CD4-positive, alpha-beta T cell treated with Interleukin-4 for 1 hour (primary cell): ENCODE measurements around the gene FLNA.
A peak's percentile ranks its signal among the peaks of the same experiment; 100 is the strongest.
"Not testable (repeated sequence)": the region's sequence is repeated elsewhere in the genome, so short reads cannot be mapped to it uniquely, and the experiment has no call there.

Experiments used
- DNase-seq, 2 donors: peaks; one replicate each; pipeline ENCODE4 v3.0.0-alpha.2; 2020 to 2022

Gene FLNA, protein sequence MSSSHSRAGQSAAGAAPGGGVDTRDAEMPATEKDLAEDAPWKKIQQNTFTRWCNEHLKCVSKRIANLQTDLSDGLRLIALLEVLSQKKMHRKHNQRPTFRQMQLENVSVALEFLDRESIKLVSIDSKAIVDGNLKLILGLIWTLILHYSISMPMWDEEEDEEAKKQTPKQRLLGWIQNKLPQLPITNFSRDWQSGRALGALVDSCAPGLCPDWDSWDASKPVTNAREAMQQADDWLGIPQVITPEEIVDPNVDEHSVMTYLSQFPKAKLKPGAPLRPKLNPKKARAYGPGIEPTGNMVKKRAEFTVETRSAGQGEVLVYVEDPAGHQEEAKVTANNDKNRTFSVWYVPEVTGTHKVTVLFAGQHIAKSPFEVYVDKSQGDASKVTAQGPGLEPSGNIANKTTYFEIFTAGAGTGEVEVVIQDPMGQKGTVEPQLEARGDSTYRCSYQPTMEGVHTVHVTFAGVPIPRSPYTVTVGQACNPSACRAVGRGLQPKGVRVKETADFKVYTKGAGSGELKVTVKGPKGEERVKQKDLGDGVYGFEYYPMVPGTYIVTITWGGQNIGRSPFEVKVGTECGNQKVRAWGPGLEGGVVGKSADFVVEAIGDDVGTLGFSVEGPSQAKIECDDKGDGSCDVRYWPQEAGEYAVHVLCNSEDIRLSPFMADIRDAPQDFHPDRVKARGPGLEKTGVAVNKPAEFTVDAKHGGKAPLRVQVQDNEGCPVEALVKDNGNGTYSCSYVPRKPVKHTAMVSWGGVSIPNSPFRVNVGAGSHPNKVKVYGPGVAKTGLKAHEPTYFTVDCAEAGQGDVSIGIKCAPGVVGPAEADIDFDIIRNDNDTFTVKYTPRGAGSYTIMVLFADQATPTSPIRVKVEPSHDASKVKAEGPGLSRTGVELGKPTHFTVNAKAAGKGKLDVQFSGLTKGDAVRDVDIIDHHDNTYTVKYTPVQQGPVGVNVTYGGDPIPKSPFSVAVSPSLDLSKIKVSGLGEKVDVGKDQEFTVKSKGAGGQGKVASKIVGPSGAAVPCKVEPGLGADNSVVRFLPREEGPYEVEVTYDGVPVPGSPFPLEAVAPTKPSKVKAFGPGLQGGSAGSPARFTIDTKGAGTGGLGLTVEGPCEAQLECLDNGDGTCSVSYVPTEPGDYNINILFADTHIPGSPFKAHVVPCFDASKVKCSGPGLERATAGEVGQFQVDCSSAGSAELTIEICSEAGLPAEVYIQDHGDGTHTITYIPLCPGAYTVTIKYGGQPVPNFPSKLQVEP (N-terminal part only)

DNA sequence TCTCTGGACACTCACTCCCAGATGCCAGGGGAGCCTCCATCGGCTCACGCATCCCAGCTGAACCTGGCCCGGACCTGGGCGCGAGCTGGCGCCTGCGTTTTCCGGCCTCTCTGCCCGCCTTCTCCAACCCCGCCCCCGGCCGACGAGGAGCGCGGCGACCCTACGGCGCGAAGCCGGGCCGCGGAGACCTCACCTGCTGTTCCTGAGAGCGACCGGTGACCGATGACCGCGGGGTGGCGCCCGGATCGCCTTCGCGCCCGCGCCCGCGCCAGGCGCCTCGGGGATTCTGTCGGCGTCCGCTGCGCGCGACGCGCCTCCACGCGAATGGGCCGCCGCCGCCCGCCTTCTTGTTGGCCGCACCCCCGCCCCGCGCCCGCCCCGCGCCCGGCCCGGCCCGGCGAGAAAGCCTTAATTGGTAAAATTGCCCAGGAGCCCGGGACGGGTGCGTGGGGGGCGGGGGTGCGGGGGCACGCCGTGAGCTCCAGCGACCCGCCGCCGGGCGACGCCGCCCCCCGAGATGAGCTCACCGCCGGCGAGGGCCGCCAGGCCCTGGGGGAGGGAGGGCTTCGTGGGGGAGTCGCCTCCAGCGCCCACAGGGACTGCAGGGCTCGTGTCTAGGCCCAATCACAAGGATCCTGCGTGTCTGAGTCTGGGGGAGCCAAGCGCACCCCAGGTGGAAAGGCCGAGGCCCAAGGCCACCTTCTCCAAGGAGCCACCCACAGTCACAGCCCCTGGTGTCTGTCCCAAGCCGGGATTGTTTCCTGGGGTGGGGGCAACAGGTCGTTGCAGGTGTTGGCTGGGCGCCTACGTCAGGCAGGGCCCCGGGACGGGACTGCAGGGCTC lies at the start of gene FLNA:
TSS of gene FLNA (minus strand) at position 322 of the 843 bp plus-strand sequence. CDS start 3,389 bp downstream, outside the sequence.
- peak; percentile 41 to 47 for DNase-seq

DNA sequence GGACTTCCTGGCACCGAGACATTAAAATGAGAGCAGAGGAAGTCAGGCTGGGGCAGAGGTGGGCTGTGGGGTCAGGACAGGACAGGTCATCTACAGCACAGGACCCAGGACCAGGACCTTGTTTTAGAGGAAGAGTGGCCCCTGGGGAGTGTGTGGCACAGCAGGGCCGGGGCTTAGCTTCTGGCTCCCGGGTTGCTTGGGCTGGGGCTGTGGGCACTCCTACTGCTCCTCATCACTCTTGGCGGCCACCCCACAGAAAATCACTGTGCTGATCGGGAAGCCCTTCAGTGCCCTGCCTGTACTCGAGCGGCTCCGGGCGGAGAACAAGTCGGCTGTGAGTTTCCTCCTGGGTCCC lies 45.9 kb upstream of the FLNA start:
- DNase-seq, result no peak

DNA sequence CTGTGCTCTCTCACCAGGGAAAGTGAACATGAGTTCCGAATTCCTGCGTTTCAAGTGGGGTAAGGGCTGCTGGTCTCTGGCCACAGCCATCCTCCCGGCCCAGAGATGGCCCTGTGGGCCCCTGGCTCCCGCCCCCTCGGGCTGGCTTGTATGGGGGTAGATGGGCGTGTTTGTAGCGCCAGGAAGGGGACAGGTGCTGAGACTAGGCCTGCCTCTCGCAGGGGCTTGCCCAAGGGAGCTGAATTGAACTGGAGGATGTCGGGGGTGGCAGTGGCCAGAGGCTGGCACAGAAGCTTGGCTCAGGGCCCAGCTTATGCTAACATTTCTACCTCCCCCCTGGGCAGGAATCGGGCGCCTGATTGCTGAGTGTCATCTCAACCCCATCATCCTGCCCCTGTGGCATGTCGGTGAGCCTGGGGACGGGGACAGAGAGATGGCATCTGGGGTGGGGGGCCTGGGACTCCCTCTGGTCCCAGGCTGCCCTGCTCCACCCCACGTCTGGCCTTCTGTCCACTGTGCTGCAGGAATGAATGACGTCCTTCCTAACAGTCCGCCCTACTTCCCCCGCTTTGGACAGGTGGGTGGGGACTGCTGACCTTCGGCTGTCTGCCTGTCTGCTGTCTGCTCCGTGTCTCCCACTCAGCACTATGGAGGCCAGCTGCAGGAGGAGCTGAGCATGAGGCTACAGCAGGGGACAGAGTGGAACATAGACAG lies 45.4 kb upstream of the FLNA start:
- no peak for DNase-seq

DNA sequence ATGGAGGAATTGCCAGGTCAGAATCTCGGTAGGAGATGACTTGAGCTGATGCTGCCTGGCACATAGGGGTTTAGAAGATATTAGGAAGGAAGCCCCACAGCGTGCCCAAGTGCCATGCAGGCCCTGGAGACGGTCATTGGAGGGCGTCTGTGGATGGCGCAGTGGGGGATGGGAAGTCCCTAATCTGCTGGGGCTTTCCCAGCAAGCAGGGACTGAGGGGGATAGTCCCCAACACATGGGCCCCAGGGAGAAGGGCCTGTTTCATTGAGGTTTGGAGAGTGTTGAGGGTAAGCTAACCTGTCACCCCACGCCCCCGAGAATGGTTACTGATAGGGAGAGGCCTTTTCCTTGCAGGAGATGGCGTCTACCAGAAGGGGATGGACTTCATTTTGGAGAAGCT lies 44.8 kb upstream of the FLNA start:
- no peak for DNase-seq

DNA sequence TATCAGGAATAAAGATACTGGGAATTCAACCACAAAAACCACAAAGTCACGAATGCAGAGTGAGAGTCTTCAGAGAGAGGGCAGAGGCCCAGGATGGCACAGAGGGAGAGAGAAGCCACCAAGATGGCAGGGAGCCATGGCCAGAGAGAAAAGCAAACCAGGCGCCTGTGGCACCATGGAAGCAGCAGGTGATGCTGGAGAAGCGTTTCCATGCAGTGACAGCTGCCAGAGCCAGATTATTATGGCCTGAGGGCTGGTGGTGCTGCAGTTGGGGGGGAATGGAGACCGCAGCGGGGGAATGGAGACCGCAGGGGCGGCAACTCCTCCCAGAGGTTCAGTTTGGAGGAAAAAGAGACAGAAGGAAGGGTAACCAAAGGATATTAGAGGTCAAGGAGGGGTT lies 42.7 kb upstream of the FLNA start:
- DNase-seq, result no peak

DNA sequence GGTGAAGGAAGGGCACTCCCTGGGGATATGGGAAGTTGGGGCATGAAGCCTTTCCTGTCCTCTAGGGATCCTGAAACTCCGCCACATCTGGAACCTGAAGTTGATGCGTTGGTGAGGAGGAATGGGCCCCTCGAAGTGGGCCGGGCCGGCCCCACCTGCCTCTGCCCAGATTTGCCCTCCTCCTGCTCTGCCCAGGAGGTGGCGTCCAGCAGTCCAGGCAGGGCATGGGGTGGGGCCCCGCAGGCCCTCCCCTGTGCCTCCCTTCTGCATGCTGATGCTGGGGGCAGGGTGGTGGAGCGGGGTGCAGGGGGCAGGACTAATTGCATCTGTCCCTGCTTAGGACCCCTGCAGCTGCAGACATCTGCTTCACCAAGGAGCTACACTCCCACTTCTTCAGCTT lies 38.7 kb upstream of the FLNA start:
- no peak for DNase-seq

DNA sequence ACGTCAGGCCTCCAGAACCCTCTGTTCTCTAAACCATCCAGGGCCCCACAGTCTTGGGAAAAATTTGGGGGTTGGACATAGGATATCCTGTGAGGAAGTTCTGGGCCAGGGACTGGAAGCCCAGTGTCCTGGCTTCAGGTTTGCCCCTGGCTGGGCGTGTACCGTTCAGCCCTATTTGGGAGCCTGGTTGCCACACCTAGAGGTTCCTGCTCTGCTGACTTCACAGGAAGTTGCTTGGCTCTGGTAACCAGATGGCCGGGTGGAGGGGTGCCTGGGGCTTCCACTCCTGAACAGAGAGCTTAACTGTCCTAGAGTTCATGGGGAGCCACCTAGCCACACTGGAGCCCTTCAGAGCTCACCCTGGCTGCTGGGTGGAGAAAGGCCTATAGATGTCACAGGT lies 38.0 kb upstream of the FLNA start:
- DNase-seq, result peak; percentile 52 to 55

DNA sequence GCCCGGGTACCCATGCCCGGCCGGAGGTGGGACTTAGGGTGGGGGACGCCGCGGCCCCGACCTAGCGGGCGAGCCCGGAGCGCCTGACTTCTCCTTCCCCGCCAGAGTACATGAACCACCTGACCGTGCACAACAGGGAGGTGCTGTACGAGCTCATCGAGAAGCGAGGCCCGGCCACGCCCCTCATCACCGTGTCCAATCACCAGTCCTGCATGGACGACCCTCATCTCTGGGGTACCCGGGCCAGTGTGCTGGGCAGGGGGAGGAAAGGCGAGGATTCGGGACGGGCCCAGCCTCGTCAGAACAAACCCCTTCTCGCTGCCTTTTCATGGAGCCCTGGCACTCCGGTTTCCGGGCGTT lies 37.5 kb upstream of the FLNA start:
- peak; percentile 59 to 62 for DNase-seq

DNA sequence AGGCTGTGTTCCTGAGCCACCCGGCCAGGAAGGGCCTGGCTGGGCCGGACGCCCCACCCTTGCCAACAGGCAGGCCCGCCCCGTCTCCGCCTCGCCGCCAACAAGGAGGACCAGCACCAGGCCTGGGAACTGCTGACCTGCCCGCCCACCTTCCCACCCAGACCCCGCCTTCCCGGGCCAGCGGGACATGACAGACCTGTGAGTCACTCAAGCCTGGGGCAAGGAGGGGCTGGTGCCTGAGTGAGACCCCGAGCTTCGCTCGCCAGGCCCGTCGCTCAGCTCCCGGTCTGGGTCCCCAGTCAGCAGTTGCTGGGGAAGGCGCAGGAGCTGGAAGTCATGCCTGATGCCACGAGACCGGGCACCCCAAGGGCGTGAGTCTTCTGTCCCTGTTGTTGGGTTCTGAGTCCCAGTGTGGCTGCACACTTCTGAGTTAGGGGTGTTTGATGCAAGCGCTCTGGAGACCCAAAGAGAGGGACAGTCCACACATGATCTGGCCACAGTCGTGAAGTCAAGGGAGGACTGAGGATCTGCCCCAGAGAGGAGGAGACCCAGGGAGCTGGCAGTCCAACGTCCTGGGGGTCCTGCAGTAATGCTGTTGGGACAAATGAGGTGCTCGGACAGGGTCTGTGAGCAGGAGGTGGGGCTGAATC lies 34.9 kb upstream of the FLNA start, which contains the start of gene DNASE1L1:
TSS of gene DNASE1L1 (minus strand) at position 33 of the 650 bp plus-strand sequence. CDS start 3,686 bp downstream, outside the sequence.
- peak; percentile 18 to 80 for DNase-seq

DNA sequence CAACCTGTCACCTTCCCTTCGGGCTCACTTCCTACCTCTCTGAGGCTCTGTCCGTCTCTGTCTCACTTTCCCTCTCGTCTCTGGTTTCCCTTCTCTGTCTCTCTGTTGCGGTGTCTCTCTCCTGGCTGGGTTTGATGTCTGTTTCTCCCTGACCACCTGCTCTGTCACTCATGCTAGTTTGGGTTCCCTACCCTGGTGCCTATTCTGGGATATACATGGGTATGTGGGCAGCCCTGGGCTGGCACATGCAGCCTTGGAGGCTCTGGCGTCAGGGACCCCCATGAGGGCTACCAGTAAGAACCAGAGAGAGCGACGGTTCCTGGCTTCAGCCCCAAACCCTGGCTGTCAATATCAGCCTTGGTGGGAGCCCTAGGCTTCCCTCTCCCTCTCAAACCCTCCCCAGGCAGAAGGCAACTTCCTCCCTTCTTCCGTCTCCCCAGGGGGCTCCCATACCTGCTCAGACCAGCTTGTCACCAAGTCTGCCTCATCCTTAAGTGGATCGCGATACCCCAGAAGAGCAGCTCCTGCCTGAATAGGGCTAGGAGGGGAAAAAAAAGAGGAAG lies 34.3 kb upstream of the FLNA start:
- DNase-seq, result no peak

DNA sequence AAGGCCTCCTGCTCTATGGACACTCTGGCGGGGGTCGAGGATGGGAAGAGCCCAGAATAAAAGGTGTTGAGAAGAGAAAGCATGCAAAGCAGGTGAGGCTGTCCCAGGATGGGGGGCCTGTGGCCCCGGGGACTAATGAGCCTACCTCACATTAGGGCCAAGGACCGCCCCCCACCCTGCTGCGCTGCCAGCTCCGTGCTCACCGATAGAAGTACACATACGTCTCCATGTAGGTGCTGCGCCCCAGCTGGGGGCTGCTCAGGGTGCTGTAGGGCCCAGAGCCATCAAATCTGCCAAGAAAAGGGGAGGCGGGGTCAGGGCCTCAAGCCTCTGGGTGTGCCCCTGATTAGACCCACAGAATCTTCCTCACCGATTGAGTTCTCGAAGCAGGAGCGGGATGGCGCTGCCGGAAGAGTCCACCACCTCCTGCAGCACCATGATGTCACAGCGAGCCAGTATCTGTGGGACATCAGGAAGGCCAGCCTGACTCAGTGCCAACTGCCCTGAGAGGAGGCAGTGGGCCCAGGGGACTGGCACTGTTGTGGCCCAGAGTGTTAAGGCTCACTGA lies 30.3 kb upstream of the FLNA start:
- DNase-seq, result no peak

DNA sequence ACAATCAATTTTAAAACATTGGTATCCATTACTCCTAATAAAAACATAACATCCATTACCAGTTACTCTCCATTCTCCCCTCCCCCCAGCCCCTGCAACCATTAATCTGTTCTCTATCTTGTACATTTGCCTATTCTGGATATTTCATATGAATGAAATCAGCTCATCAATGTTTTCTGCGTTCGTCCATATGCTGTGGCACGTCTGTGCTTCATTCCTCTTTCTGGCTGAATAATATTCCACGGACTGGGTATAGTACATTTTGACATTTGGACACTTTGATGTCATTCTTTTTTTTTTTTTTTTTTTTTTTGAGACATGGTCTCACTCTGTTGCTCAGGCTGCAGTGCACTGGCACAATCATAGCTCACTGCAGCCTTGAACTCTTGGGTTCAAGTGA lies 29.4 kb upstream of the FLNA start:
- no peak for DNase-seq

DNA sequence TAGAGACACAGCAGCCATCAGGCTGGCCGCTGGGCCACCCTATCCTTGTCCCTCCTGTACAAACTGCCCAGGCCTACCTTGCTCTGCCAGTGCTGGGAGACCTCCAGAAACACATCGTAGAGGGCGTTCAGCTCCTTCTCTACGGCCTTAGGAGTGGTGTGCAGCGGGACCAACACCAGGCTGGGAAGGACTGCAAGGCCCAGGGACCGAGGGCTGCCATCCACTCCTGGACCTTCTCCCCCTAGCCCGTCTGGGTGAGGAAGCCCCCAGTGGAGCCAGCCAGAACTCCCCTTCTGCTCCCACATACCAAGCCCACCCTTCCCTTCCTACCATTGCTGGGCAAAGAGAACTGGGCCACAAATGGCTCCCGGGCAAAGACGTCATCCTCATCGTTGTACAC lies 28.8 kb upstream of the FLNA start:
- DNase-seq, result no peak

DNA sequence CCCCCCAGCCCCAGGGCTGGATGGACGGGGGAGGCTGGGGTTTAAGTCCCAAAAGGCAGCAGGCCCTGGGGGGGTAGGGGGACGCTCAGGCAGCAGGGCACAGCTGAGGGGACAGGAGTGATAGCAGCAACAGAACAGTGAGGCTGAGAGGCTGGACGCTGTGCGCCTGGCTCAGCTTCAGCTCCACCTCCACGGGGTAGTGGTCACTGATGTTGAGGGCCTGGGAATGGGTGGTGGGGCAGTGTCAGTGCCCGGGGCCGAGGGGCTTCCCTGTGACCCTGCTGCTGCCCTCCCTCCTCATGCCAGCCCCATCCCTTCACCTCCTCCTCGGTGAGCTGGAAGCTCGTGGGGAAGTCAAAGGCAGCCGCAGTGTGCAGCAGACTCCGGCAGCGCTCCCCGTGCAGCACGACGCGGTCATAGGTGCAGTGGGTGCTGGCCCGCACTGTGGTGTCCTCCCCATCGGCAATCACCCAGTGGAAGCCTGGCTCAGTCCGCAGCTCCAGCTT lies 28.2 kb upstream of the FLNA start:
- no peak for DNase-seq

DNA sequence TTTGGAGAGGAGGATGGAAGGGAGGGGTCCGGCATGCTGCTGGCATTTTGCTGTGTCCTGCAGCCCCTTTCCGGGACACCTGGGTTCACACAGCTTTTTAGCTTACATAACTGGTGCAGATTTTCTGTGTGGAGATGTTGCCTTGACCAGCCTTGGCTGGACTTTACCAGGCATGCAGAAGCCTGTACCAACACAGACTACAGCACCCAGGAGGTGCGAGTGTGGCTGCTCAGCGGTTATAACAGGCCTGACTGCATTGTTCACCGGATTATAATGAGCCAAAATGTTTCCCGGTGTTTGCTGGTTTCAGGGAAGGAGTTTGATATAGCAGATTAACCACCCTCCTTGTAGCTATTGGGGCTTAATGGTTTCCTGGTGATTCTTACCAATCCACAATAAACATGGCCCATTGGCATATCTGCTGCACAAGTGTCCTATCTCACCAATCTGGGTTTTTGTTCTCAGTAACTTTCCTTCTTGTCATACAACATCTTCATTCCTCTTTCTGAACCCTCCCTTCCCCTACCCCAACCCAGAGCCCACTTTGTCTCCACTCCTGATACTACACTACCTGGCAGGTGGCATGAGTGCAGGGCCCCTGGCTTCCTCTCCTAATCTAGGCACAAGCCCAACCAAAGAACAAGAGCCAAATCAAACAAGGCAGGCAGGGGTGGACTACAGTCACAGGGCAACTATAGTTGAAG lies 27.6 kb upstream of the FLNA start:
- no peak for DNase-seq

DNA sequence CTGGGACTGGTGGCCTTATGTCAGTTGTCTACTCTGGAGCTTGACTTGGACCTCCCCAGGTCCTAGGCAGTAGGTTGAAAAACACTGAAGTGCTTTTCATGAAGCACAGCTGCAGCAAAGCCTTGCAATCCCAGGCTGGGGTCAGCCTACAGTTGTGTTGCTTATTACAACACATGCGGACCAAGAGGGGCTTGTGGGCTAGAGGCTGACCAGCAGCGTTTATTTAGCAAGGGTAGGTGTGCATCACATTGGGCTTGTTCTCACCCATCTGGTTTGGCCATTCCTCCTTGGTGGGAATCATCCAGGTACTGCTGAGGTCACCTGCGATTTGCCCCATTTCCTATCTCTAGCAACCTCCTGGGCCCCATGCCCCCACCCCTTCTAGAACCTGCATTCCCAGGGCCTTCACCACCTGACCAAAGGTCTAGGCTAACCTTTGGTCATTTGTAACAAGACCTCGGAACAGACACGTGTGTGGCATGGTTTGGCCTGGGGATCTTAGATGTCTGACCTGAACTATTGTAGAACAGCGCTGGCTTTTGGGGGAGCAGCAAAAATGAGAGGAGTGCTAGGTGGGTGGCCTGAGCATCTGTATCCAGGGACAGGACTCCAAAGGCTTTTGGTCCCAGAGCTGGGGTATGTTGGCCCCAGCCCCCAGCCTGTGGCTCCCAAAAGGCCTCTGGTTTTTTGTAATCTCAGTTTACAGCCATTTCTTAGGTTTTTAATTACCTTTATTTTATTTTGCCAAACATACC lies 26.8 kb upstream of the FLNA start:
- peak in 1 of 2 donors; percentile 28 for DNase-seq

DNA sequence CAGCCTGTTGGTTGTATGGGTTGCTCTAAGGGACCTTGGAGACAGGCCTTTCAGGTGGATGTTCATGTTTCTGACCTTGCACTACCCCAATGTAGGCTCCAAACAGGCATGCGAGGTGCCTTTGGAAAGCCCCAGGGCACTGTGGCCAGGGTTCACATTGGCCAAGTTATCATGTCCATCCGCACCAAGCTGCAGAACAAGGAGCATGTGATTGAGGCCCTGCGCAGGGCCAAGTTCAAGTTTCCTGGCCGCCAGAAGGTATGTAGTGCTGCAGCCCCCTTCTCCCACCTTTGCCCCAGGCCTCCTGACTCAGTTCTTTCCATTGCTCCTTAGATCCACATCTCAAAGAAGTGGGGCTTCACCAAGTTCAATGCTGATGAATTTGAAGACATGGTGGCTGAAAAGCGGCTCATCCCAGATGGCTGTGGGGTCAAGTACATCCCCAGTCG lies 26.0 kb upstream of the FLNA start:
- DNase-seq, result not testable (repeated sequence)
